K562 (cell line): Measurements from ENCODE around the gene PLEKHS1. TPM values are rescaled to one million over a fixed set of nuclear protein-coding genes. Genes with fewer than 3 reads are reported as not detected.

Experiments used
- ATAC-seq: fragments of 200-7000 bp; cut with Tn5 transposase; 3 replicates; pipeline ENCODE4 v1.9.1; 2020; ENCODE audit warnings: moderate library complexity
- BruUV-seq: library from RNA; stranded (reverse); fragments of 400-500 nt; replicated peaks from 2 replicates; lab custom pipeline; 2021; lab: Mats Ljungman, UMichigan
- CTCF ChIA-PET: fragments of 300-600 bp; formaldehyde crosslinking; extraction: SDS; loops from one replicate; lab custom pipeline; 2021; ENCODE audit warnings: low intra/inter-chr PET ratio; lab: Yijun Ruan, JAX
- POLR2A ChIA-PET: fragments of 300-600, 350-650 bp; sonication (Branson Sonifier 250); formaldehyde crosslinking; extraction: SDS; loops from one replicate; lab custom pipeline; 2021; ENCODE audit warnings: antibody characterized with exemption, inconsistent platforms; lab: Yijun Ruan, JAX
- DNase-seq, 4 experiments: peaks; one replicate each; pipeline versions ENCODE4 v3.0.0 to v3.0.0-alpha.2; 2011 to 2018; ENCODE audit warnings: low spot score in 3 of 4, mixed read lengths in 3 of 4; ENCODE audit errors: extremely low read depth in 1 of 4
- FAIRE-seq: peaks from 2 replicates; lab custom pipeline; 2011; peaks lifted over from hg19 to GRCh38; lab: Jason Lieb, UNC
- H2AFZ ChIP-seq: 2 replicates; pipeline ENCODE4 v1.6.0; 2011; ENCODE audit warnings: low read depth, low read length, control low read depth, inconsistent platforms
- H3K27ac ChIP-seq: fragments of 200-600 bp; 3 replicates; pipeline ENCODE4 v1.8.0; 2011; ENCODE audit warnings: low read depth, mild to moderate bottlenecking, control low read depth, inconsistent platforms, low read length, moderate library complexity, mixed read lengths; ENCODE audit errors: extremely low read depth
- H3K27me3 ChIP-seq, 2 experiments: fragments of 300-600 bp in 1 of 2; 2 replicates in 1 of 2; 3 replicates in 1 of 2; pipeline versions ENCODE4 v1.6.0 to v1.8.0; 2011; ENCODE audit warnings: inconsistent platforms in 2 of 2, low read length in 2 of 2, mild to moderate bottlenecking in 1 of 2, mixed read lengths in 1 of 2, moderate library complexity in 1 of 2; ENCODE audit not compliant: control insufficient read depth in 2 of 2, insufficient read depth in 2 of 2
- H3K36me3 ChIP-seq: fragments of 300-600 bp; 3 replicates; pipeline ENCODE4 v1.8.0; 2011; ENCODE audit warnings: mild to moderate bottlenecking, low read length, inconsistent platforms; ENCODE audit not compliant: control insufficient read depth, insufficient read depth
- H3K4me1 ChIP-seq, 2 experiments: fragments of 200-600 bp in 1 of 2; replicated peaks in 1 of 2; 2 replicates in 1 of 2; 3 replicates in 1 of 2; pipeline versions ENCODE4 v1.5.1 to v1.8.0; 2011; ENCODE audit warnings: inconsistent platforms in 2 of 2, low read length in 2 of 2, mild to moderate bottlenecking in 1 of 2, mixed read lengths in 1 of 2, moderate library complexity in 1 of 2; ENCODE audit not compliant: control insufficient read depth in 2 of 2, insufficient read depth in 2 of 2
- H3K4me2 ChIP-seq: 2 replicates; pipeline ENCODE4 v1.6.1; 2011; ENCODE audit warnings: low read length, control low read depth, inconsistent platforms, mixed read lengths; ENCODE audit not compliant: insufficient read depth
- H3K4me3 ChIP-seq: fragments of 200-600 bp; sonication (generic), shearing (Covaris generic); 2 replicates; pipeline ENCODE4 v1.5.1; 2016; ENCODE audit warnings: control low read depth, inconsistent platforms
- H3K79me2 ChIP-seq: fragments of 200-600 bp; 3 replicates; pipeline ENCODE4 v1.8.0; 2011; ENCODE audit warnings: low read length, inconsistent platforms; ENCODE audit not compliant: control insufficient read depth, insufficient read depth
- H3K9ac ChIP-seq, 2 experiments: 2 replicates each; pipeline versions ENCODE4 v1.6.0 to v1.6.1; 2011; ENCODE audit warnings: low read depth in 2 of 2, low read length in 2 of 2, control low read depth in 1 of 2, inconsistent platforms in 1 of 2, mild to moderate bottlenecking in 1 of 2, mixed read lengths in 1 of 2; ENCODE audit not compliant: insufficient read depth in 1 of 2
- H3K9me1 ChIP-seq: one replicate; pipeline ENCODE4 v1.6.0; 2011; ENCODE audit warnings: inconsistent platforms, mild to moderate bottlenecking, low read length, moderate library complexity; ENCODE audit not compliant: control insufficient read depth, insufficient read depth
- H3K9me3 ChIP-seq: replicated peaks from 2 replicates; pipeline ENCODE4 v1.5.1; 2011; ENCODE audit warnings: low read depth, low read length, inconsistent platforms; ENCODE audit not compliant: control insufficient read depth, insufficient read depth
- H4K20me1 ChIP-seq: replicated peaks from 2 replicates; pipeline ENCODE4 v1.6.1; 2011; ENCODE audit warnings: low read length, inconsistent platforms, mixed read lengths; ENCODE audit not compliant: control insufficient read depth, insufficient read depth
- ARNT ChIP-seq, 2 experiments: fragments of 450-650 bp; IDR thresholded peaks; 2 replicates each; pipeline ENCODE4 v1.6.1; 2016; ENCODE audit warnings: mild to moderate bottlenecking in 1 of 2
- BDP1 ChIP-seq: IDR thresholded peaks from 3 replicates; pipeline ENCODE4 v1.6.1; 2011; ENCODE audit not compliant: insufficient read length, insufficient read depth
- GATAD2B ChIP-seq: fragments of 450-650 bp; IDR thresholded peaks from 2 replicates; pipeline ENCODE4 v1.6.1; 2017; ENCODE audit warnings: mild to moderate bottlenecking, borderline replicate concordance
- POLR3G ChIP-seq: IDR thresholded peaks from 2 replicates; pipeline ENCODE4 v1.6.1; 2011; ENCODE audit not compliant: insufficient read length, insufficient replicate concordance; ENCODE audit errors: extremely low read depth
- RBFOX2 ChIP-seq: fragments of 200-400 bp; formaldehyde crosslinking; IDR thresholded peaks from 2 replicates; pipeline ENCODE4 v1.6.1; 2017; ENCODE audit warnings: low read depth, mild to moderate bottlenecking, low read length, moderate library complexity
- RBM14 ChIP-seq: fragments of 200-400 bp; formaldehyde crosslinking; IDR thresholded peaks from 2 replicates; pipeline ENCODE4 v1.6.1; 2018; ENCODE audit warnings: low read depth, mild to moderate bottlenecking, low read length, moderate library complexity, borderline replicate concordance; ENCODE audit not compliant: insufficient read depth
- TBP ChIP-seq: optimal IDR thresholded peaks from 2 replicates; pipeline ENCODE3; 2011; ENCODE audit warnings: low read depth, low read length, improper control_type of control experiment
- TEAD4 ChIP-seq, 2 experiments: sonication (generic) in 1 of 2; formaldehyde crosslinking in 1 of 2; IDR thresholded peaks; 2 replicates each; pipeline versions ENCODE4 v1.6.1 to v1.8.0; 2012 to 2022; ENCODE audit warnings: borderline replicate concordance in 1 of 2, inconsistent platforms in 1 of 2, low read length in 1 of 2, mild to moderate bottlenecking in 1 of 2, missing genetic modification reagents in 1 of 2
- ZBTB1 ChIP-seq: sonication (generic); formaldehyde crosslinking; IDR thresholded peaks from 2 replicates; pipeline ENCODE4 v1.8.1; 2023; ENCODE audit warnings: missing genetic modification reagents, low read depth, mild to moderate bottlenecking, borderline replicate concordance
- ZFPM2 ChIP-seq: fragments of 250-450 bp; sonication (Bioruptor Pico); IDR thresholded peaks from 2 replicates; pipeline ENCODE4 v1.5.1; 2022; ENCODE audit warnings: mild to moderate bottlenecking
- ZNF311 ChIP-seq: fragments of 250-450 bp; sonication (Bioruptor Pico); IDR thresholded peaks from 2 replicates; pipeline ENCODE4 v1.4.0; 2020; ENCODE audit warnings: mild to moderate bottlenecking, moderate library complexity
- ZNF639 ChIP-seq, 2 experiments: fragments of 200-800 bp in 1 of 2; sonication (Bioruptor generic) in 1 of 2; sonication (generic) in 1 of 2; formaldehyde crosslinking in 1 of 2; IDR thresholded peaks in 1 of 2; conservative IDR thresholded peaks in 1 of 2; 2 replicates each; pipeline versions ENCODE4 v1.5.0 to v1.6.1; 2016 to 2020; ENCODE audit warnings: missing compliant biosample characterization in 1 of 2, missing genetic modification characterization in 1 of 2, missing genetic modification reagents in 1 of 2
- WGBS: fragments of 100-300 bp; shearing (Covaris generic); methylation state at CpG from one replicate; pipeline ENCODE4 v1.1.6; 2016; ENCODE audit warnings: low coverage, mixed read lengths; ENCODE audit not compliant: insufficient coverage; ENCODE audit errors: missing lambda C conversion rate; 5-methylcytosine and 5-hydroxymethylcytosine counted together
- in situ Hi-C: fragments of 300-500 bp; cut with MboI; formaldehyde crosslinking; loops from 4 replicates; pipeline ENCODE4 v1.15.0; 2018; ENCODE audit warnings: inconsistent platforms, mixed read lengths
- intact Hi-C: fragments of 100-400 bp; cut with micrococcal nuclease; formaldehyde crosslinking; loops from 2 replicates; pipeline ENCODE4 v1.14.2; 2022
- polyA plus RNA-seq, 8 experiments: library from polyadenylated mRNA; depleted of rRNA in 4 of 8; stranded (reverse) in 5 of 8; unstranded in 3 of 8; fragments of >200 nt; fragmentation: Nextera tagmentation in 2 of 8; fragmentation: Illumina TruSeq in 1 of 8; extraction: Ambion mirVana in 2 of 8; extraction: Trizol in 1 of 8; gene quantifications; 2 replicates each; pipeline versions ENCODE4 v1.2.1 to v1.2.3, GENCODE V29; 2011 to 2014; ENCODE audit warnings: inconsistent platforms in 1 of 8, missing spikeins in 1 of 8
- total RNA-seq, 7 experiments: library from RNA; depleted of rRNA in 6 of 7; stranded (reverse); fragments of >200 nt in 6 of 7; fragmentation: Illumina TruSeq in 2 of 7; extraction: Trizol in 2 of 7; gene quantifications; 2 replicates each; pipeline versions ENCODE4 v1.2.1 to v1.2.3, GENCODE V29; 2011 to 2021; ENCODE audit warnings: low replicate concordance in 1 of 7
- TF ChIP-seq, protein P1 (sequence below): fragments of 250-450 bp; sonication (Bioruptor Pico); IDR thresholded peaks from 2 replicates; pipeline ENCODE4 v1.5.0; 2021
- TF ChIP-seq, protein P2 (sequence below): fragments of 250-450 bp; sonication (Bioruptor Pico); IDR thresholded peaks from 2 replicates; pipeline ENCODE4 v1.8.0; 2022; ENCODE audit warnings: moderate library complexity, mild to moderate bottlenecking, inconsistent platforms
- TF ChIP-seq, protein P3 (sequence below): fragments of 450-650 bp; formaldehyde crosslinking; IDR thresholded peaks from 2 replicates; pipeline ENCODE4 v1.4.0; 2022; ENCODE audit warnings: missing genetic modification characterization

PLEKHS1 gene
- total and polyA plus RNA-seq, 9 of the 15 experiments (the other 6 are each of a cell fraction or from before 2014, with no cell fraction given) = not detected

DNA sequence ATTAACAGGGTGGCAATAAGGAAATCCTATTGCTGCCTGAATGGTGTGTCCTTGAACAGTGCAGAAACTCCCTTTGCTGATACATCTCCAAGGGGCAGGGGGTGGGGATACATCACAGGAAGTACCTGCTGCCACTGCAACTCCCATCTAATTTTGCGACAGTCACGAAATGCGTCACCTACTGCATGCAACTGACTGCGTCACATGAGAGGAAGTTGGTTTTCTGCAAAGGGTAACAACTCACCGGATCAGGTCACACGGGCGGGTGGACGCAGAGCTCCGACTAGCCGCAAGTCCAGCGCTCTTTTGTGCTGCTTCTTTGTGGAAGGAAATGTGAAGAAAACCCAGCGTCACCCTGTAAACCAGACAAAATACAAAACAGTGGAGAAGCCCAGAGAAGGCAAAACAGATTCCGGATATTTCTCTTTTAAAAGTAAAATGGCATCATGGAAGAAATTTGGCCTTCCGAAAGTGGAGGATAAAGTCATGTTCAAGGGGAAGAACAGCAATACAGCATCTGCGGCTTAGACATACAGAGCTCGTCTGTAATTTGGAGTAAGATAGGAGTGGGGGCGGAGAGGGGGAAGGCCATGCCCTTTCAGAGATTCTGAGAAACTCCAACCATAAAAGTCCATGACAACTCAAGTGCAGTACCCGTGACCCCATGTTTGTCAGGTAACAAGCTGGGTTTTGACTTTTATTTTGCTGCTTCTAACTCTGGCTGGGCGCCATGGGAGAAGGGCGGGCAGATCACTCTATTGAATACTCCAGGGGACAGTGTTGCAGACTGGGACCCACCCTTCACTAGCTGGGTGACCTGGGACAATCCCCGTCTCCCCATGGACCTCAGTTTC, 32.3 kb upstream of the PLEKHS1 start (continued):
- TF ChIP-seq, protein P1, sequence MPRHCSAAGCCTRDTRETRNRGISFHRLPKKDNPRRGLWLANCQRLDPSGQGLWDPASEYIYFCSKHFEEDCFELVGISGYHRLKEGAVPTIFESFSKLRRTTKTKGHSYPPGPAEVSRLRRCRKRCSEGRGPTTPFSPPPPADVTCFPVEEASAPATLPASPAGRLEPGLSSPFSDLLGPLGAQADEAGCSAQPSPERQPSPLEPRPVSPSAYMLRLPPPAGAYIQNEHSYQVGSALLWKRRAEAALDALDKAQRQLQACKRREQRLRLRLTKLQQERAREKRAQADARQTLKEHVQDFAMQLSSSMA (CRISPR knock-in tag) = no peak
- TF ChIP-seq, all 486 proteins: peak for 48

GRCh38 chr10:113720386-113720785, 31.1 kb upstream of the PLEKHS1 start:
- BruUV-seq = no TSS peak
- Histone ChIP-seq H3K36me3 (0 out of 3 replicates have a peak, but pooled peaks cover 8% of the 10 kb centered on the region), H3K79me2 (no peaks in the 10 kb centered on the region), H2AFZ (peak overlapping the region; percentile 14; the same call in 1 of the 2 replicates), H3K4me3 (no peak overlapping the region), H3K27me3 (no peaks in the 10 kb centered on the region; a peak in 2 of 5 replicates), H4K20me1 (no peaks in the 10 kb centered on the region), H3K4me1 (no peaks in the 10 kb centered on the region; a peak in 1 of 5 replicates), H3K9me3 (no peaks in the 10 kb centered on the region)
- intact Hi-C loops (no loop called here), in situ Hi-C loops (no loop called here)
- FAIRE-seq = no peak
- DNase-seq = no peak
- CTCF ChIA-PET = no interaction called here
- TF ChIP-seq RBM14 = no peak
- no peak for TF ChIP-seq ZNF311 (CRISPR knock-in tag)
- TF ChIP-seq ZBTB1 (CRISPR knock-in tag) = no peak
- no peak for TF ChIP-seq ZFPM2
- TF ChIP-seq, protein P2, sequence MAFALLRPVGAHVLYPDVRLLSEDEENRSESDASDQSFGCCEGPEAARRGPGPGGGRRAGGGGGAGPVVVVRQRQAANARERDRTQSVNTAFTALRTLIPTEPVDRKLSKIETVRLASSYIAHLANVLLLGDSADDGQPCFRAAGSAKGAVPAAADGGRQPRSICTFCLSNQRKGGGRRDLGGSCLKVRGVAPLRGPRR (CRISPR knock-in tag) = no peak
- TF ChIP-seq TBP = no peak
- TF ChIP-seq RBFOX2 = no peak
- TF ChIP-seq, protein P3, sequence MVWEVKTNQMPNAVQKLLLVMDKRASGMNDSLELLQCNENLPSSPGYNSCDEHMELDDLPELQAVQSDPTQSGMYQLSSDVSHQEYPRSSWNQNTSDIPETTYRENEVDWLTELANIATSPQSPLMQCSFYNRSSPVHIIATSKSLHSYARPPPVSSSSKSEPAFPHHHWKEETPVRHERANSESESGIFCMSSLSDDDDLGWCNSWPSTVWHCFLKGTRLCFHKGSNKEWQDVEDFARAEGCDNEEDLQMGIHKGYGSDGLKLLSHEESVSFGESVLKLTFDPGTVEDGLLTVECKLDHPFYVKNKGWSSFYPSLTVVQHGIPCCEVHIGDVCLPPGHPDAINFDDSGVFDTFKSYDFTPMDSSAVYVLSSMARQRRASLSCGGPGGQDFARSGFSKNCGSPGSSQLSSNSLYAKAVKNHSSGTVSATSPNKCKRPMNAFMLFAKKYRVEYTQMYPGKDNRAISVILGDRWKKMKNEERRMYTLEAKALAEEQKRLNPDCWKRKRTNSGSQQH (CRISPR knock-in tag) = no peak
- TF ChIP-seq POLR3G = no peak
- TF ChIP-seq GATAD2B = no peak
- TF ChIP-seq ZNF639 (CRISPR knock-in tag; conservative IDR thresholded peaks at IDR 0.05 in 1 of 2, IDR thresholded peaks at IDR 0.05 in 1 of 2) = no peak
- no peak for TF ChIP-seq BDP1
- TF ChIP-seq ARNT (IDR thresholded peaks at IDR 0.05) = no peak
- no peak for TF ChIP-seq TEAD4 (IDR thresholded peaks at IDR 0.05; ENCODE audit: low read length)
- no peak for TF ChIP-seq TEAD4 (CRISPR knock-in tag; IDR thresholded peaks at IDR 0.05; ENCODE audit: borderline replicate concordance)
- TF ChIP-seq, all 486 proteins: peak for 0
- Histone ChIP-seq H3K4me2 (0 out of 2 replicates have a peak overlapping the region, but pooled peaks have one; percentile 3), H3K9me1 (no peaks in the 10 kb centered on the region), H3K9ac (no peak overlapping the region), H3K27ac (no peak overlapping the region)
- ATAC-seq = no peak
- POLR2A ChIA-PET = no interaction called here
- WGBS = 34% methylated on average over 8 of the region's 8 CpGs
